LNCaP clone FGC (cell line): ENCODE data around the gene KRT35.

Experiments
- DNase-seq: peaks from one replicate; pipeline ENCODE4 v3.0.0-alpha.2; 2011; ENCODE audit warnings: low read depth
- H3K4me3 ChIP-seq: 2 replicates; pipeline ENCODE4 v1.5.1; 2011; ENCODE audit warnings: mild to moderate bottlenecking, low read depth, low read length, control low read depth
- TF ChIP-seq, protein P1 (sequence below): IDR thresholded peaks from 2 replicates; pipeline ENCODE4 v1.5.1; 2012; ENCODE audit warnings: mild to moderate bottlenecking; ENCODE audit not compliant: control insufficient read depth, insufficient read depth; ENCODE audit errors: extremely low read depth

The KRT35 gene

GRCh38 chr17:41456204-41456603, 24.7 kb downstream of the KRT35 start:
- TF ChIP-seq, protein P1, sequence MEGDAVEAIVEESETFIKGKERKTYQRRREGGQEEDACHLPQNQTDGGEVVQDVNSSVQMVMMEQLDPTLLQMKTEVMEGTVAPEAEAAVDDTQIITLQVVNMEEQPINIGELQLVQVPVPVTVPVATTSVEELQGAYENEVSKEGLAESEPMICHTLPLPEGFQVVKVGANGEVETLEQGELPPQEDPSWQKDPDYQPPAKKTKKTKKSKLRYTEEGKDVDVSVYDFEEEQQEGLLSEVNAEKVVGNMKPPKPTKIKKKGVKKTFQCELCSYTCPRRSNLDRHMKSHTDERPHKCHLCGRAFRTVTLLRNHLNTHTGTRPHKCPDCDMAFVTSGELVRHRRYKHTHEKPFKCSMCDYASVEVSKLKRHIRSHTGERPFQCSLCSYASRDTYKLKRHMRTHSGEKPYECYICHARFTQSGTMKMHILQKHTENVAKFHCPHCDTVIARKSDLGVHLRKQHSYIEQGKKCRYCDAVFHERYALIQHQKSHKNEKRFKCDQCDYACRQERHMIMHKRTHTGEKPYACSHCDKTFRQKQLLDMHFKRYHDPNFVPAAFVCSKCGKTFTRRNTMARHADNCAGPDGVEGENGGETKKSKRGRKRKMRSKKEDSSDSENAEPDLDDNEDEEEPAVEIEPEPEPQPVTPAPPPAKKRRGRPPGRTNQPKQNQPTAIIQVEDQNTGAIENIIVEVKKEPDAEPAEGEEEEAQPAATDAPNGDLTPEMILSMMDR = no peak
- DNase-seq = no peak
- no peak overlapping the region for H3K4me3 ChIP-seq

DNA sequence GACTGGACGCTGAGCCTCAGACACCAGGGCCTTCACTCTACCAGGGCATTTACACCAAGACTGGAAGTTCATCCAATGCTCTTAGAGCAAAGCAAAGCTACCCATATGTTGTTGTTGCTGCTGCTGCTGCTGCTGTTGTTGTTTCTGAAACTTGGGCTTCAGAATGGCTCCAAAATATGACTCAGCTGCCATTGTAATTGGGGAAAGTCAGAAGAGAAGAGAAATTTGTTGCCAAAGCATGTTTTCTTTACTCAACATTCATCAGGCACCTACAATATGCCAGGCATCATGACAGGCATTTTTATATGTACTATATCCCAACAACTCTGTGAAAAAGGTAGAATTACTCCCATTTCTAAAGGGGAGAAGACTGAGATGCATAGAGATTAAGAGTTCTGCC, 25.7 kb downstream of the KRT35 start:
- DNase-seq = no peak
- TF ChIP-seq, protein P1 = no peak
- H3K4me3 ChIP-seq = no peak overlapping the region

- no peak for DNase-seq
- no peak overlapping the region for H3K4me3 ChIP-seq
- TF ChIP-seq, protein P1 = no peak
Measured at GRCh38 chr17:41453066-41453465, 27.9 kb downstream of the KRT35 start.

- H3K4me3 ChIP-seq = no peak overlapping the region
- DNase-seq = no peak
- TF ChIP-seq, protein P1 = no peak
Measured at GRCh38 chr17:41452281-41452680, 28.7 kb downstream of the KRT35 start.

DNA sequence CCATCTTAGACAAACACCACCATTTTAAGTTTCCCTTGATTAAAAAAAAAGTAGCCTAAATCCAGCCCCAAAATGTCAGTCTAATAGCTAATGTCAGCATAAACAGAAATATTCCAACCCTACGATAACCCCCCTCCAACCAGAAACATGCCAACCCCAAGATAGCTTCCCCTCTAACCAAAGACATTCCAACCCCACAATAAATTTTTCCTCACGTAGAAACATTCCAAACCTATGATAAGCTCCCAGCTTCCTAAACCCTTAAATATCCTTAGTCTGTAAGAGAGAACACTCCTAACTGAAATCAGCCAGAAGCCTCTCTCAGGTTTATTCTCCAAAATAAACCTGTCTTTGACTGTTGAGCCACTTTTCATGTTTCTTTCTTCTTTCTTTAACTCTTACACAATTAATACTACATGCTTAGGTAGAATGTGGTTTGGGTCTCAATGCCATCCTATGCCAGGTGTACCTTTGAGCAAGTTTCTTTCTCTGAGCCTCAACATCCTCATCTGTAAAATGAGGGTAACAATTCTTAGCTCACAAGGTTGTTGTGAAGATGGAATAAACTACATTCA, 29.7 kb downstream of the KRT35 start:
- TF ChIP-seq, protein P1 = no peak
- DNase-seq = no peak
- H3K4me3 ChIP-seq = no peak overlapping the region

GRCh38 chr17:41449008-41449407, 31.9 kb downstream of the KRT35 start:
- no peak overlapping the region for H3K4me3 ChIP-seq
- TF ChIP-seq, protein P1 = no peak
- DNase-seq = no peak

DNA sequence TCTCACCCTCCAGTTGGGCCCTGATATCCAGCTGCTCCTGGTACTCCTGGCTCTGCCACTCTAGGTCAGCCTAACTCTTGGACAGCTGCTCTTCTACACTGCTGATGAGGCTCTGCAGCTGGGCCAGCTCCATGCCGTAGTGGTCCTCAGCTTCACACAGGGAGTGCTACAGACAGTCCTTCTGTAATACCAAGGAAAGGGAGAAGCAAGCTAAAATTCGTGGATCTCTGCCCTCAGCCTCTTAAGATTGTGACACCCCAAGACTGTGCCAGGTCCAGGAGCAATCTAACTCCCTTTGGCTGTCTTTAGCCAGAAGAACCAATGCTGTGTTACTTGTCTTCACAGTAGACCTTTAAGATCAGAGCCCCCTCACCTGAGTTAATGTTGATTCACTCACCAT, 32.4 kb downstream of the KRT35 start:
- TF ChIP-seq, protein P1 = no peak
- no peak for DNase-seq
- no peak overlapping the region for H3K4me3 ChIP-seq
